ENCODE data around the gene HP1BP3.

- TF ChIP-seq TCF12 (IDR thresholded peaks at IDR 0.05; ENCODE audit: low read depth) (no peak), TEAD4 (IDR thresholded peaks at IDR 0.05) (no peak), CEBPB (IDR thresholded peaks at IDR 0.05) (no peak), MAX (IDR thresholded peaks at IDR 0.05) (no peak), CREB1 (IDR thresholded peaks at IDR 0.05; ENCODE audit: low read depth) (no peak), EP300 (IDR thresholded peaks at IDR 0.05; ENCODE audit: borderline replicate concordance) (no peak), RAD21 (IDR thresholded peaks at IDR 0.05; ENCODE audit: low read depth) (no peak), ZBTB7A (IDR thresholded peaks at IDR 0.05; ENCODE audit: low read depth) (no peak), EGR1 (IDR thresholded peaks at IDR 0.05) (no peak), FOXM1 (IDR thresholded peaks at IDR 0.05; ENCODE audit: borderline replicate concordance, low read depth) (no peak)
- TF ChIP-seq, protein P1, sequence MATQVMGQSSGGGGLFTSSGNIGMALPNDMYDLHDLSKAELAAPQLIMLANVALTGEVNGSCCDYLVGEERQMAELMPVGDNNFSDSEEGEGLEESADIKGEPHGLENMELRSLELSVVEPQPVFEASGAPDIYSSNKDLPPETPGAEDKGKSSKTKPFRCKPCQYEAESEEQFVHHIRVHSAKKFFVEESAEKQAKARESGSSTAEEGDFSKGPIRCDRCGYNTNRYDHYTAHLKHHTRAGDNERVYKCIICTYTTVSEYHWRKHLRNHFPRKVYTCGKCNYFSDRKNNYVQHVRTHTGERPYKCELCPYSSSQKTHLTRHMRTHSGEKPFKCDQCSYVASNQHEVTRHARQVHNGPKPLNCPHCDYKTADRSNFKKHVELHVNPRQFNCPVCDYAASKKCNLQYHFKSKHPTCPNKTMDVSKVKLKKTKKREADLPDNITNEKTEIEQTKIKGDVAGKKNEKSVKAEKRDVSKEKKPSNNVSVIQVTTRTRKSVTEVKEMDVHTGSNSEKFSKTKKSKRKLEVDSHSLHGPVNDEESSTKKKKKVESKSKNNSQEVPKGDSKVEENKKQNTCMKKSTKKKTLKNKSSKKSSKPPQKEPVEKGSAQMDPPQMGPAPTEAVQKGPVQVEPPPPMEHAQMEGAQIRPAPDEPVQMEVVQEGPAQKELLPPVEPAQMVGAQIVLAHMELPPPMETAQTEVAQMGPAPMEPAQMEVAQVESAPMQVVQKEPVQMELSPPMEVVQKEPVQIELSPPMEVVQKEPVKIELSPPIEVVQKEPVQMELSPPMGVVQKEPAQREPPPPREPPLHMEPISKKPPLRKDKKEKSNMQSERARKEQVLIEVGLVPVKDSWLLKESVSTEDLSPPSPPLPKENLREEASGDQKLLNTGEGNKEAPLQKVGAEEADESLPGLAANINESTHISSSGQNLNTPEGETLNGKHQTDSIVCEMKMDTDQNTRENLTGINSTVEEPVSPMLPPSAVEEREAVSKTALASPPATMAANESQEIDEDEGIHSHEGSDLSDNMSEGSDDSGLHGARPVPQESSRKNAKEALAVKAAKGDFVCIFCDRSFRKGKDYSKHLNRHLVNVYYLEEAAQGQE (IDR thresholded peaks at IDR 0.05; ENCODE audit: low read depth) = no peak
Observed at GRCh38 chr1:20830378-20830777, 43.3 kb upstream of the HP1BP3 start.
